Endothelial cell of umbilical vein (primary cell): Measurements from ENCODE around the gene RAB32. TPM values are rescaled to one million over a fixed set of nuclear protein-coding genes. Genes with fewer than 3 reads are reported as not detected.

ENCODE experiments used
- BruUV-seq: library from RNA; stranded (reverse); fragments of 400-500 nt; replicated peaks from 2 replicates; lab custom pipeline; 2021; lab: Mats Ljungman, UMichigan
- CTCF ChIA-PET: fragments of 300-600, 350-600 bp; sonication (Branson Sonifier 250); formaldehyde crosslinking; loops from one replicate; lab custom pipeline; 2021; ENCODE audit warnings: antibody characterized with exemption, inconsistent platforms; lab: Charles Lee
- POLR2A ChIA-PET: fragments of 300-600, 350-600 bp; sonication (Branson Sonifier 250); formaldehyde crosslinking; loops from one replicate; lab custom pipeline; 2021; ENCODE audit warnings: antibody characterized with exemption, inconsistent platforms; lab: Charles Lee
- DNase-seq: peaks from one replicate; pipeline ENCODE4 v3.0.0-alpha.2; 2011; ENCODE audit warnings: low read depth, low spot score
- FAIRE-seq: peaks from 2 replicates; lab custom pipeline; 2011; peaks lifted over from hg19 to GRCh38; lab: Jason Lieb, UNC
- H2AFZ ChIP-seq: 2 replicates; pipeline ENCODE4 v1.6.0; 2012; ENCODE audit warnings: low read depth, low read length, control low read depth, inconsistent platforms
- H3K27ac ChIP-seq: 2 replicates; pipeline ENCODE4 v1.5.1; 2011; ENCODE audit warnings: low read depth, mild to moderate bottlenecking, control low read depth, low read length, moderate library complexity; ENCODE audit not compliant: insufficient read depth
- H3K27me3 ChIP-seq, 2 experiments: 2 replicates each; pipeline versions ENCODE4 v1.6.0 to v1.6.1; 2011; ENCODE audit warnings: low read length in 2 of 2, mixed read lengths in 1 of 2; ENCODE audit not compliant: control insufficient read depth in 2 of 2, insufficient read depth in 2 of 2
- H3K36me3 ChIP-seq, 2 experiments: 2 replicates in 1 of 2; 3 replicates in 1 of 2; pipeline ENCODE4 v1.5.1; 2011; ENCODE audit warnings: low read length in 2 of 2, mild to moderate bottlenecking in 1 of 2, moderate library complexity in 1 of 2; ENCODE audit not compliant: control insufficient read depth in 2 of 2, insufficient read depth in 2 of 2; ENCODE audit errors: extremely low read depth in 1 of 2
- H3K4me1 ChIP-seq: 3 replicates; pipeline ENCODE4 v1.5.1; 2011; ENCODE audit warnings: mild to moderate bottlenecking, low read length; ENCODE audit not compliant: control insufficient read depth, insufficient read depth; ENCODE audit errors: extremely low read depth
- H3K4me2 ChIP-seq: 2 replicates; pipeline ENCODE4 v1.6.1; 2011; ENCODE audit warnings: low read length, control low read depth, mixed read lengths; ENCODE audit not compliant: insufficient read depth
- H3K4me3 ChIP-seq, 3 experiments: fragments of 200-600 bp in 1 of 3; sonication (generic), shearing (Covaris generic) in 1 of 3; replicated peaks in 1 of 3; 2 replicates each; pipeline ENCODE4 v1.5.1; 2011 to 2016; ENCODE audit warnings: control low read depth in 3 of 3, low read length in 3 of 3, mild to moderate bottlenecking in 2 of 3, inconsistent platforms in 1 of 3, low read depth in 1 of 3, moderate library complexity in 1 of 3; ENCODE audit not compliant: insufficient read depth in 1 of 3
- H3K79me2 ChIP-seq: 2 replicates; pipeline ENCODE4 v1.6.0; 2012; ENCODE audit warnings: low read length, inconsistent platforms; ENCODE audit not compliant: control insufficient read depth, insufficient read depth
- H3K9ac ChIP-seq: replicated peaks from 2 replicates; pipeline ENCODE3; 2011; ENCODE audit warnings: low read length, control low read depth; ENCODE audit not compliant: insufficient read depth; ENCODE audit errors: extremely low read depth
- H3K9me1 ChIP-seq: replicated peaks from 3 replicates; pipeline ENCODE4 v1.6.0; 2011; ENCODE audit warnings: mild to moderate bottlenecking, low read length; ENCODE audit not compliant: control insufficient read depth, insufficient read depth; ENCODE audit errors: extremely low read depth
- H3K9me3 ChIP-seq: replicated peaks from 2 replicates; pipeline ENCODE4 v1.5.1; 2012; ENCODE audit warnings: low read length, inconsistent platforms; ENCODE audit not compliant: control insufficient read depth, insufficient read depth
- H4K20me1 ChIP-seq: replicated peaks from 2 replicates; pipeline ENCODE3; 2011; ENCODE audit warnings: mild to moderate bottlenecking, low read length; ENCODE audit not compliant: control insufficient read depth, insufficient read depth; ENCODE audit errors: extremely low read depth
- EZH2 ChIP-seq: IDR thresholded peaks from 2 replicates; pipeline ENCODE4 v1.6.1; 2012; ENCODE audit warnings: borderline replicate concordance, low read depth, mild to moderate bottlenecking, moderate library complexity, low read length, inconsistent platforms; ENCODE audit not compliant: severe bottlenecking
- JUN ChIP-seq: IDR thresholded peaks from 2 replicates; pipeline ENCODE4 v1.6.1; 2011; ENCODE audit warnings: borderline replicate concordance, low read depth; ENCODE audit not compliant: insufficient read length, insufficient read depth
- MAX ChIP-seq: IDR thresholded peaks from 2 replicates; pipeline ENCODE4 v1.6.1; 2011; ENCODE audit not compliant: insufficient read depth, insufficient read length
- MYC ChIP-seq: IDR thresholded peaks from one replicate; pipeline ENCODE4 v1.6.1; 2011; ENCODE audit warnings: mild to moderate bottlenecking, low read depth, low read length
- POLR2A ChIP-seq: IDR thresholded peaks from 2 replicates; pipeline ENCODE4 v1.6.1; 2012; ENCODE audit warnings: low read depth, mild to moderate bottlenecking, control low read depth, low read length
- dilution Hi-C: fragments of 300-500 bp; cut with MboI; formaldehyde crosslinking; loops from one replicate; pipeline ENCODE4 v1.15.0; 2019; ENCODE audit warnings: low sequenced_read_pairs; ENCODE audit not compliant: extremely low pct_ligation_motif_present
- intact Hi-C: fragments of 100-400 bp; cut with micrococcal nuclease; formaldehyde crosslinking; loops from one replicate; pipeline ENCODE4 v1.10.0; 2022
- polyA plus RNA-seq, 4 experiments: library from polyadenylated mRNA; depleted of rRNA in 3 of 4; stranded (reverse) in 3 of 4; unstranded in 1 of 4; fragments of >200 nt; gene quantifications; 2 replicates each; pipeline versions ENCODE4 v1.2.1 to v1.2.3, GENCODE V29; 2011 to 2012; ENCODE audit warnings: missing spikeins in 1 of 4
- total RNA-seq: library from RNA; stranded (reverse); gene quantifications from 2 replicates; pipeline ENCODE4 v1.2.3, GENCODE V29; 2021
- TF ChIP-seq, protein P1 (sequence below), 2 donors: IDR thresholded peaks; 1 replicate in 1 of 2; 2 replicates in 1 of 2; pipeline ENCODE4 v1.5.1; 2011; ENCODE audit warnings: low read length in 2 of 2, mild to moderate bottlenecking in 2 of 2, moderate library complexity in 2 of 2, control low read depth in 1 of 2, inconsistent platforms in 1 of 2, low read depth in 1 of 2; ENCODE audit not compliant: insufficient read depth in 1 of 2; ENCODE audit errors: extremely low read depth in 1 of 2

Gene RAB32
- total and polyA plus RNA-seq, 2 donors (not counting 3 experiments of a cell fraction or from before 2014, with no cell fraction given): 49.6 to 78.3 TPM

DNA sequence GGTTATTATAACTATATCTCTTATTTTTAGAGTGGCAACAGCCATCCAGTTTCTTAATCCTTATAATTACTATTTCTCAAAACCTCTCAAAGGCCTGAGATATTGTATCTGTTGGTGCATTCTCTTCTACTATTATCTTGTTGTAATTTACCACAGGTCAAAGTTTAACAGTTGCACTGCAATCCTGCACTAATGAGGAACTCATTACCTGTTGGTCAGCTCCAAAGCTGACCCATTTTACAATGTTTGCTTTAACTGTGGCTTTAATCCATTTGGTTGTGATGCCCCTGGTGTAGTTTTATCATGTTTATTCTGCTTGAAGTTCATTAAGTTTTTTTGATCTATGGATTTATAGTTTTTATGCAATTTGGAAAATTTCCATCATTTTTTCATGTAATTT is 48.8 kb downstream of the RAB32 start:
- no peak for TF ChIP-seq MAX
- TF ChIP-seq, protein P1, sequence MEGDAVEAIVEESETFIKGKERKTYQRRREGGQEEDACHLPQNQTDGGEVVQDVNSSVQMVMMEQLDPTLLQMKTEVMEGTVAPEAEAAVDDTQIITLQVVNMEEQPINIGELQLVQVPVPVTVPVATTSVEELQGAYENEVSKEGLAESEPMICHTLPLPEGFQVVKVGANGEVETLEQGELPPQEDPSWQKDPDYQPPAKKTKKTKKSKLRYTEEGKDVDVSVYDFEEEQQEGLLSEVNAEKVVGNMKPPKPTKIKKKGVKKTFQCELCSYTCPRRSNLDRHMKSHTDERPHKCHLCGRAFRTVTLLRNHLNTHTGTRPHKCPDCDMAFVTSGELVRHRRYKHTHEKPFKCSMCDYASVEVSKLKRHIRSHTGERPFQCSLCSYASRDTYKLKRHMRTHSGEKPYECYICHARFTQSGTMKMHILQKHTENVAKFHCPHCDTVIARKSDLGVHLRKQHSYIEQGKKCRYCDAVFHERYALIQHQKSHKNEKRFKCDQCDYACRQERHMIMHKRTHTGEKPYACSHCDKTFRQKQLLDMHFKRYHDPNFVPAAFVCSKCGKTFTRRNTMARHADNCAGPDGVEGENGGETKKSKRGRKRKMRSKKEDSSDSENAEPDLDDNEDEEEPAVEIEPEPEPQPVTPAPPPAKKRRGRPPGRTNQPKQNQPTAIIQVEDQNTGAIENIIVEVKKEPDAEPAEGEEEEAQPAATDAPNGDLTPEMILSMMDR (IDR thresholded peaks at IDR 0.05; ENCODE audit: extremely low read depth in 1 of 2, insufficient read depth in 1 of 2, low read depth in 1 of 2, low read length in 2 of 2): no peak
- no peak for TF ChIP-seq EZH2
- TF ChIP-seq MYC: no peak
- Histone ChIP-seq H3K9ac (no peak overlapping the region), H3K4me3 (no peak overlapping the region), H3K9me3 (no peaks in the 10 kb centered on the region), H3K4me2 (no peak overlapping the region), H3K27me3 (peaks cover 2 to 3% of the 10 kb centered on the region in 2 experiments), H3K4me1 (no peaks in the 10 kb centered on the region), H2AFZ (no peak overlapping the region), H3K9me1 (no peaks in the 10 kb centered on the region), H3K79me2 (no peaks in the 10 kb centered on the region), H3K36me3 (no peaks in the 10 kb centered on the region), H4K20me1 (no peaks in the 10 kb centered on the region), H3K27ac (no peak overlapping the region)
- dilution Hi-C loops (no loop called here), intact Hi-C loops (no loop called here)
- DNase-seq: no peak
- POLR2A ChIA-PET: no interaction called here
- no TSS peak for BruUV-seq
- FAIRE-seq: no peak
- CTCF ChIA-PET: interaction anchor here (1.2 kb wide), 1 partner anchor 541 kb away, joined by 3 read pairs; no protein-coding TSS in a partner anchor

- BruUV-seq: no TSS peak
- intact Hi-C loops: no loop called here
- H2AFZ ChIP-seq: no peak overlapping the region
- DNase-seq (no peak), FAIRE-seq (no peak)
- no peak overlapping the region for H3K9ac ChIP-seq
- no peaks in the 10 kb centered on the region for H3K79me2 ChIP-seq
- H3K36me3 ChIP-seq: no peaks in the 10 kb centered on the region
- no peak overlapping the region for H3K27ac ChIP-seq
- H4K20me1 ChIP-seq: no peaks in the 10 kb centered on the region
- ChIA-PET POLR2A (no interaction called here), CTCF (interaction anchor here (0.7 to 0.8 kb wide), 2 partner anchors 7 to 58 kb away, joined by 3 read pairs; no protein-coding TSS in a partner anchor)
- no peaks in the 10 kb centered on the region for H3K9me1 ChIP-seq
- no peak overlapping the region for H3K4me2 ChIP-seq
- no peaks in the 10 kb centered on the region for H3K9me3 ChIP-seq
- no peaks in the 10 kb centered on the region for H3K4me1 ChIP-seq
- dilution Hi-C loops: no loop called here
- peaks cover 2 to 4% of the 10 kb centered on the region in 2 experiments for H3K27me3 ChIP-seq
- TF ChIP-seq MYC (no peak), JUN (no peak), POLR2A (no peak)
- no peak overlapping the region for H3K4me3 ChIP-seq
Observed at GRCh38 chr6:146593986-146594385, 50.4 kb downstream of the RAB32 start.
